OCI-LY7 (cell line): Measurements from ENCODE around the gene WWOX.

ENCODE experiments used
- EZH2phosphoT487 ChIP-seq: fragments of 200-600 bp; sonication (generic); IDR thresholded peaks from 2 replicates; pipeline ENCODE4 v1.6.1; 2018; ENCODE audit warnings: low read depth, borderline replicate concordance, mild to moderate bottlenecking, mixed run types, antibody characterized with exemption, low read length, moderate library complexity, mixed read lengths
- TF ChIP-seq, protein P1 (sequence below): fragments of 200-600 bp; sonication (generic); conservative IDR thresholded peaks from 2 replicates; pipeline ENCODE4 v1.5.1; 2014; ENCODE audit warnings: mild to moderate bottlenecking, antibody characterized with exemption, low read length, moderate library complexity, mixed read lengths

DNA sequence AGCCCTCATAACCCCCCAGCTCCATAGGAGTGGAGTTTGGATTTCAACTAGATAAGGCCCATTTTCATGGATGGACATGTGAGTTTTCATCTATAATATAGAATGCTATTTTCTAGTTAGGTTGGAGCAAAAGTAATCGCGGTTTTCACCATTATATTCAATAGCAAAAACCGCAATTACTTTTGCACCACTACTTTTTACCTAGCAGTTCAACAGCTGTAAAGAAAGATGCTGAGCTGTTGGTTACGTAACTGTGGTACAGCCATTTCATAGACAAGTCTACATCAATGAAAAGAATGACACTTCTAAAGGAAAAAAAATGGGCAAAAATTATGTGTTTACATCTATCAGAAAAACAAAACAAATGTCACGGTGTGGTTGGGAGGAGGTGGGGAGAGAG lies 993.4 kb downstream of the WWOX start:
- no peak for TF ChIP-seq EZH2phosphoT487
- TF ChIP-seq, protein P1, sequence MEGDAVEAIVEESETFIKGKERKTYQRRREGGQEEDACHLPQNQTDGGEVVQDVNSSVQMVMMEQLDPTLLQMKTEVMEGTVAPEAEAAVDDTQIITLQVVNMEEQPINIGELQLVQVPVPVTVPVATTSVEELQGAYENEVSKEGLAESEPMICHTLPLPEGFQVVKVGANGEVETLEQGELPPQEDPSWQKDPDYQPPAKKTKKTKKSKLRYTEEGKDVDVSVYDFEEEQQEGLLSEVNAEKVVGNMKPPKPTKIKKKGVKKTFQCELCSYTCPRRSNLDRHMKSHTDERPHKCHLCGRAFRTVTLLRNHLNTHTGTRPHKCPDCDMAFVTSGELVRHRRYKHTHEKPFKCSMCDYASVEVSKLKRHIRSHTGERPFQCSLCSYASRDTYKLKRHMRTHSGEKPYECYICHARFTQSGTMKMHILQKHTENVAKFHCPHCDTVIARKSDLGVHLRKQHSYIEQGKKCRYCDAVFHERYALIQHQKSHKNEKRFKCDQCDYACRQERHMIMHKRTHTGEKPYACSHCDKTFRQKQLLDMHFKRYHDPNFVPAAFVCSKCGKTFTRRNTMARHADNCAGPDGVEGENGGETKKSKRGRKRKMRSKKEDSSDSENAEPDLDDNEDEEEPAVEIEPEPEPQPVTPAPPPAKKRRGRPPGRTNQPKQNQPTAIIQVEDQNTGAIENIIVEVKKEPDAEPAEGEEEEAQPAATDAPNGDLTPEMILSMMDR, result no peak
